ENCODE measurements around the gene KCNQ1.

DNA sequence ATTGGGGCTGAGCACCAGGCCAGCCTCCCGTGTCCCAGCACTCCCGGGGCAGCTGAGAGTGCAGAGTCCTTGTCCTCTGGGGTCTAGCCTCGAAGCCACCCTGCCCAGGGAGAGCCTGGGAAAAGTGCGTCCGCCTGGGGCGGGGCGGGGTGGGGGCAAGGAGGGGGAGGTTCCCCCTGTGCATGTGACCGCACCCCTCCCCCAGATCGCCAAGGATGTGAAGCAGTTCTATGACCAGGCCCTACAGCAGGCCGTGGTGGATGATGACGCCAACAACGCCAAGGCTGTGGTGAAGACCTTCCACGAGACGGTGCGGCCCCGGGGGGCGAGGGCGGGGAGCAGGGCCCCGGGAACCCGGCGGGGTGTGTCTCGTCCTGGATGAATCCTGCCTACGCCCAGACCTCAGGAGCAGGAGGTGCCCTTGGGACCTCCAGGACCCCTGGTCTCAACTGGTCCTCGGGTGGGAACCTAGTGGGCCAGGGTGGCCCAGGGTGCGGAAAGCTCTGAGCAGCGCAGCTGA is 49.5 kb upstream of the KCNQ1 start:
- TF ChIP-seq POLR2AphosphoS5 (IDR thresholded peaks at IDR 0.05; ENCODE audit: low read depth, low read length) = no peak
- no peak for TF ChIP-seq POLR2A (IDR thresholded peaks at IDR 0.05; ENCODE audit: low read depth, low read length)

Data from GM12892 (cell line).